ENCODE data around the gene TMEM220. TPM values are rescaled to one million over a fixed set of nuclear protein-coding genes. Genes with fewer than 3 reads are reported as not detected.

TMEM220 gene
- total and polyA plus RNA-seq, 2 of the 4 experiments (the other 2 are of a cell fraction), result 1.1 to 1.9 TPM

GRCh38 chr17:10755592-10756127 is 25.8 kb upstream of the TMEM220 start:
- CTCF ChIA-PET, result no interaction called here
- POLR2A ChIA-PET (ENCODE audit: unreplicated experiment), result no interaction called here

More at GRCh38 chr17:10755592-10756127, 25.8 kb upstream of the TMEM220 start:
- H3K18ac ChIP-seq (ENCODE audit: low read depth, low read length), result no peak overlapping the region
- H3K36me3 ChIP-seq (ENCODE audit: control insufficient read depth, insufficient read depth, low read length), result no peaks in the 10 kb centered on the region
- H3K27ac ChIP-seq (ENCODE audit: insufficient read depth, low read length), result no peak overlapping the region
- no peaks in the 10 kb centered on the region for H3K79me1 ChIP-seq (ENCODE audit: low read depth in 1 of 2, low read length in 2 of 2)
- dilution Hi-C loops (cut with HindIII; ENCODE audit: low sequenced_read_pairs, unreplicated experiment), result no loop called here
- TF ChIP-seq RCOR1 (IDR thresholded peaks at IDR 0.05; ENCODE audit: insufficient replicate concordance, low read length) (no peak), USF2 (IDR thresholded peaks at IDR 0.05; ENCODE audit: low read depth, low read length) (no peak), CHD1 (IDR thresholded peaks at IDR 0.05; ENCODE audit: low read depth, low read length) (no peak), RFX5 (IDR thresholded peaks at IDR 0.05; ENCODE audit: low read depth, low read length) (no peak), CTCF (conservative IDR thresholded peaks at IDR 0.05; ENCODE audit: low read depth, low read length) (no peak), MAFK (IDR thresholded peaks at IDR 0.05; ENCODE audit: low read depth, low read length) (no peak), ELK1 (IDR thresholded peaks at IDR 0.05; ENCODE audit: borderline replicate concordance, low read depth, low read length) (no peak), NFE2L2 (IDR thresholded peaks at IDR 0.05; ENCODE audit: low read depth, low read length) (no peak), MXI1 (IDR thresholded peaks at IDR 0.05; ENCODE audit: borderline replicate concordance, low read depth, low read length) (no peak), CEBPB (IDR thresholded peaks at IDR 0.05; ENCODE audit: low read depth, low read length) (no peak)
- H3K4ac ChIP-seq (ENCODE audit: low read depth, low read length), result no peak overlapping the region
- no peak overlapping the region for H3K56ac ChIP-seq (ENCODE audit: extremely low read depth, insufficient read depth, low read length)
- H2AK9ac ChIP-seq (replicated peaks; ENCODE audit: low read depth, low read length, poor library complexity), result no peak overlapping the region
- ATAC-seq (ENCODE audit: low read depth) (no peak), DNase-seq (no peak)
- no peak overlapping the region for H2BK15ac ChIP-seq (ENCODE audit: low read depth, low read length)
- no peak overlapping the region for H3K4me3 ChIP-seq (ENCODE audit: insufficient read depth, low read depth, low read length)
- H4K8ac ChIP-seq (ENCODE audit: low read depth in 2 of 2, low read length in 2 of 2), result no peak overlapping the region
- no peak overlapping the region for H3K4me2 ChIP-seq (ENCODE audit: low read depth, low read length)
- no peak overlapping the region for H2BK120ac ChIP-seq (ENCODE audit: low read depth, low read length)
- no peak overlapping the region for H2BK5ac ChIP-seq (ENCODE audit: low read depth, low read length, poor library complexity, severe bottlenecking)
- no TSS peak for BruUV-seq (replicated peaks)
- no peak overlapping the region for H3K23ac ChIP-seq (ENCODE audit: low read depth, low read length)
- no peaks in the 10 kb centered on the region for H3K9me1 ChIP-seq (ENCODE audit: insufficient read depth, low read length)
- H4K91ac ChIP-seq (ENCODE audit: insufficient read depth, low read depth, low read length), result no peak overlapping the region
- H2AFZ ChIP-seq (replicated peaks; ENCODE audit: low read length, poor library complexity), result no peak overlapping the region
- H4K20me1 ChIP-seq (ENCODE audit: insufficient read depth, low read length), result no peaks in the 10 kb centered on the region
- in situ Hi-C loops (cut with MboI; ENCODE audit: low sequenced_read_pairs), result no loop called here
- no peak overlapping the region for H3K9ac ChIP-seq (ENCODE audit: low read depth, low read length)
- no peak overlapping the region for H3K14ac ChIP-seq (replicated peaks; ENCODE audit: low read depth, low read length)
- H2BK20ac ChIP-seq (ENCODE audit: low read depth, low read length), result no peak overlapping the region
- H3K9me3 ChIP-seq (ENCODE audit: control insufficient read depth, insufficient read depth, low read length), result no peaks in the 10 kb centered on the region
- H3K27me3 ChIP-seq (ENCODE audit: control insufficient read depth, insufficient read depth, low read length), result peaks cover 4% of the 10 kb centered on the region; the same call in 1 of the 2 replicates
- 60% methylated on average over 1 of the region's 3 CpGs; no CpG with 5 or more reads in 1 of the 2 experiments for WGBS, 2 experiments (ENCODE audit: extremely low coverage in 2 of 2, insufficient read length in 1 of 2)
- no peak overlapping the region for H2AK5ac ChIP-seq (ENCODE audit: low read depth, low read length)
- H3K4me1 ChIP-seq (ENCODE audit: control insufficient read depth, insufficient read depth, low read length), result no peaks in the 10 kb centered on the region
- no peak overlapping the region for H4K5ac ChIP-seq (ENCODE audit: low read depth, low read length)
- intact Hi-C loops (cut with micrococcal nuclease), result no loop called here

Measured in IMR-90 (cell line).